Psoas muscle (tissue), 8 donors: ENCODE measurements around the gene MTHFD2L. TPM values are rescaled to one million over a fixed set of nuclear protein-coding genes. Genes with fewer than 3 reads are reported as not detected.

Experiments
- ATAC-seq, 4 donors: fragments of 200-7000 bp; cut with Tn5 transposase; one replicate each; pipeline ENCODE4 v1.9.1; 2020; ENCODE audit warnings: moderate library complexity in 3 of 4, mild to moderate bottlenecking in 2 of 4
- DNase-seq, 2 donors: peaks; one replicate each; pipeline ENCODE4 v3.0.0-alpha.2; 2020
- H3K27ac ChIP-seq: fragments of 200-600 bp; one replicate; pipeline ENCODE4 v1.8.0; 2022
- H3K27me3 ChIP-seq, 3 donors: fragments of 200-600 bp in 1 of 3; one replicate each; pipeline versions ENCODE4 v1.6.1 to v1.8.0; 2013 to 2022; ENCODE audit warnings: low read length in 2 of 3, mild to moderate bottlenecking in 2 of 3, moderate library complexity in 1 of 3; ENCODE audit not compliant: insufficient read depth in 3 of 3
- H3K36me3 ChIP-seq, 2 donors: fragments of 200-600 bp in 1 of 2; one replicate each; pipeline versions ENCODE4 v1.6.1 to v1.8.0; 2013 to 2022; ENCODE audit warnings: low read depth in 1 of 2, mild to moderate bottlenecking in 1 of 2, moderate library complexity in 1 of 2; ENCODE audit not compliant: insufficient read depth in 1 of 2
- H3K4me1 ChIP-seq: fragments of 200-600 bp; one replicate; pipeline ENCODE4 v1.8.0; 2022
- H3K4me3 ChIP-seq: fragments of 200-600 bp; one replicate; pipeline ENCODE4 v1.8.0; 2022; ENCODE audit warnings: mild to moderate bottlenecking
- H3K9me3 ChIP-seq: fragments of 200-600 bp; one replicate; pipeline ENCODE4 v1.8.0; 2022
- CTCF ChIP-seq: fragments of 200-600 bp; IDR thresholded peaks from one replicate; pipeline ENCODE4 v1.8.0; 2022; ENCODE audit warnings: antibody characterized with exemption
- WGBS, 3 donors: extraction: QIAGEN DNeasy Blood & Tissue Kit; methylation state at CpG; one replicate each; pipeline versions ENCODE4 v1.1.6 to v1.1.7; 2013; 5-methylcytosine and 5-hydroxymethylcytosine counted together
- intact Hi-C, 2 donors: fragments of 100-400 bp; cut with DNase I; formaldehyde crosslinking; loops; one replicate each; pipeline versions ENCODE4 v1.11.0 to v1.14.2; 2022
- polyA plus RNA-seq, 3 donors: library from polyadenylated mRNA; stranded (reverse); fragments of 200-250 nt; gene quantifications; one replicate each; pipeline ENCODE4 v1.2.3, GENCODE V29; 2013
- total RNA-seq, 4 donors: library from RNA; stranded (reverse); fragmentation: NEBNext Ultra II Directional in 2 of 4; extraction: Animal tissue kit (Norgen Biotek cat#: 25700) in 2 of 4; gene quantifications; one replicate each; pipeline versions ENCODE4 v1.2.1 to v1.2.4, GENCODE V29; 2021 to 2023
- donor health status: healthy with polysubstance abuse.
- donor health status: DM: no; HTN: no; CAD: no; lungs with moderate emphysema.
- donor health status: Bipolar disorder and iron deficiency.
- donor health status: healthy.
- donor health status: DM: yes; HTN: yes; CAD: no.
- donor health status: DM: no; HTN: no; CAD: no.
- donor health status: DM: no; HTN: no; CAD: no.
- donor health status: DM: yes; HTN: yes; CAD: no.

Gene MTHFD2L
- total and polyA plus RNA-seq, 7 donors: 4.3 to 11.6 (median 9.0) TPM

DNA sequence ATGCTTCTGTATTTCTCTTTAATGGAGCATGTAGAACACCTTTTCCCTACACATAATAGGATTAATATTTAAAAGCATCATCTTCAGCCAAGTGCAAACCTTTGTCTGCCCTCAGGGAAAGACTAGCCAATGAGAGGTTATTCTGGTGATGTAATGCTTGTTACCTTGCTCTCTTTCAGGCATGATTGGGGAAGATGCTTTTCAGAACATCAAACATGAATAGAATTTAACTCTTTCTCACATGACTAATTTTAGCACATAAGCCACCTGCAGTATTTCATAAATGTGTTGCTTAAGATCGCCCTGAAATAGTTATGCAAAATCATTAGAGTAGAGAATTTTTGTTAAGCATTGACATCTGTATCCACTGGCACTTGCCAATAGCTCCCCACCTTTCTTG is 139.6 kb downstream of the MTHFD2L start:
- no peak for TF ChIP-seq CTCF
- intact Hi-C loops: no loop called here
- WGBS, 3 donors: 69 to 87% (median 77%) methylated on average over 1 of the region's 1 CpG
- Histone ChIP-seq H3K4me3 (no peak overlapping the region), H3K9me3 (no peaks in the 10 kb centered on the region), H3K27me3 (no peaks in the 10 kb centered on the region), H3K36me3 (no peaks in the 10 kb centered on the region), H3K27ac (no peak overlapping the region), H3K4me1 (no peaks in the 10 kb centered on the region)
- DNase-seq: no peak
- no peak for ATAC-seq

DNA sequence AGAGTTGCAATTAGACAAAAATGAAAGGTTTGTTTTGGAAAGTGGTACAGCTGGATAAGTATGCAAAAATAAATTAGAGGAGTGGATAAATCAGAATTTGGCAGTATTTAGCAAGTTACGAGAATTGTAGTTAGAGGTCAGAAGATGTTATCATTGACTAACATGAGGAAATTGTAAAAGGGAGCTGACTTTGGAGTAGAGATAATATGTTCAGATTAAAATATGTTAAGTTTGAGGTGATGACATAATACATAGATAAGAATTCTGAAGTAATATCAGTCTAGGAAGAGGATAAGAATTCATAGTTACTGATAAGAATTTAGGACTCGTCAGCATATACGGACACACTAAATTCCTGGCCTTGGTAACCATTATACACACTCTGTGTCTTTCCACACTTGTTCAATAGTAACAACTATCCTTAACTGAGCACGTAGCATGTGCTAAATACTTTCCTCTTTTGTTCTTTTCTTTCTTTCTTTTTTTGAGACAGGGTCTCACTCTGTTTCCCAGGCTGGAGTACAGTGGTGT is 146.2 kb downstream of the MTHFD2L start:
- DNase-seq: no peak
- Histone ChIP-seq H3K9me3 (no peaks in the 10 kb centered on the region), H3K27me3 (no peaks in the 10 kb centered on the region), H3K36me3 (no peaks in the 10 kb centered on the region), H3K27ac (no peak overlapping the region), H3K4me3 (no peak overlapping the region), H3K4me1 (no peaks in the 10 kb centered on the region)
- no peak for TF ChIP-seq CTCF
- intact Hi-C loops: no loop called here
- ATAC-seq: no peak
- WGBS, 3 donors: 86 to 89% (median 86%) methylated on average over 4 of the region's 4 CpGs

GRCh38 chr4:74305000-74305399 is 147.1 kb downstream of the MTHFD2L start:
- Histone ChIP-seq H3K27me3 (no peaks in the 10 kb centered on the region), H3K36me3 (no peaks in the 10 kb centered on the region), H3K4me3 (no peak overlapping the region), H3K9me3 (no peaks in the 10 kb centered on the region), H3K27ac (no peak overlapping the region), H3K4me1 (no peaks in the 10 kb centered on the region)
- intact Hi-C loops: no loop called here
- no peak for ATAC-seq
- TF ChIP-seq CTCF: no peak
- no peak for DNase-seq
- WGBS, 3 donors: 89 to 93% (median 92%) methylated on average over 1 of the region's 1 CpG

GRCh38 chr4:74307170-74307569 is 149.3 kb downstream of the MTHFD2L start:
- intact Hi-C loops: no loop called here
- ATAC-seq (no peak), DNase-seq (no peak)
- Histone ChIP-seq H3K4me3 (no peak overlapping the region), H3K27me3 (no peaks in the 10 kb centered on the region), H3K9me3 (no peaks in the 10 kb centered on the region), H3K4me1 (no peaks in the 10 kb centered on the region), H3K36me3 (no peaks in the 10 kb centered on the region), H3K27ac (no peak overlapping the region)
- TF ChIP-seq CTCF: no peak
- WGBS, 3 donors: 95 to 97% (median 96%) methylated on average over 1 of the region's 1 CpG

DNA sequence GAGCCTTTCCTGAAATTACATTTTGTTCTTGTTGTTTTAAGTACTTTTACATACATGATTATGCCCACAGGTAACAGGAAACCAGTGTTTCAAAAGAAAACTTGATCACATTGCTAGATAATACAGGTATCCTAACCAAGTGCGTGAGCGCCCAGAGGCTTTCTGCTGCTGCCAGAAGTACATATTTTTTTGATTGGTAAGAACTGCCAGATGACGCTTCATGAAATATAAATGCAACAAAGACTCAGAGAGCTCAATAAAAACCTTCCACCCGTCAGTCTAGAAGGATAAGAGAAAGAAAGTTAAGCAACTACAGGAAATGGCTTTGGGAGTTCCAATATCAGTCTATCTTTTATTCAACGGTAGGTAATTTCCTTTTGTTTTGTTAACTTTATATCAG is 150.3 kb downstream of the MTHFD2L start, which contains the start of gene EPGN:
Gene EPGN, plus strand, starts transcription at position 256 of the 400 bp plus-strand sequence. Its CDS starts 64 bp downstream, at position 320.
- Histone ChIP-seq H3K9me3 (no peaks in the 10 kb centered on the region), H3K36me3 (no peaks in the 10 kb centered on the region), H3K27ac (no peak within 1 kb of the TSS), H3K4me3 (no peak within 1 kb of the TSS), H3K4me1 (no peaks in the 10 kb centered on the region), H3K27me3 (no peaks in the 10 kb centered on the region)
- 69 to 72% (median 69%) methylated on average over 5 of the region's 5 CpGs for WGBS, 3 donors
- ATAC-seq (no peak), DNase-seq (no peak)
- TF ChIP-seq CTCF: no peak
- intact Hi-C loops: no loop called here
